Activated T-cell treated with anti-CD3 and anti-CD28 coated beads, Interleukin-2, amount 50 U/mL, for 4 hours (primary cell): ENCODE data around the gene TUBAL3. TPM values are rescaled to one million over a fixed set of nuclear protein-coding genes. Genes with fewer than 3 reads are reported as not detected.
"Not testable (repeated sequence)": the region's sequence is repeated elsewhere in the genome, so short reads cannot be mapped to it uniquely, and the experiment has no call there.

Experiments
- ATAC-seq, 2 donors: fragments of 200-7000 bp; cut with Tn5 transposase; one replicate each; pipeline ENCODE4 v1.10.0; 2021
- DNase-seq: peaks from one replicate; pipeline ENCODE4 v3.0.0-alpha.2; 2020
- H3K27me3 Mint-ChIP-seq: one replicate; pipeline ENCODE4 v1.8.0; 2021; ENCODE audit warnings: low read depth, mixed read lengths
- H3K36me3 Mint-ChIP-seq: one replicate; pipeline ENCODE4 v1.8.0; 2022; ENCODE audit warnings: mixed read lengths; ENCODE audit not compliant: insufficient read depth
- H3K4me1 Mint-ChIP-seq: one replicate; pipeline ENCODE4 v1.8.0; 2021; ENCODE audit warnings: low read depth, mixed read lengths
- H3K4me3 Mint-ChIP-seq: one replicate; pipeline ENCODE4 v1.8.0; 2021; ENCODE audit warnings: mild to moderate bottlenecking, moderate library complexity, mixed read lengths
- H3K9me3 Mint-ChIP-seq: one replicate; pipeline ENCODE4 v1.8.0; 2021; ENCODE audit warnings: mixed read lengths
- total RNA-seq, 3 donors: library from RNA; stranded (reverse); gene quantifications; one replicate each; pipeline ENCODE4 v1.2.1, GENCODE V29; 2021

TUBAL3 gene
- total RNA-seq, 3 donors from 2014 or later: not detected

GRCh38 chr10:5410787-5411186 is 6.2 kb upstream of the TUBAL3 start:
- H3K9me3 Mint-ChIP-seq, H3K4me1 Mint-ChIP-seq, H3K4me3 Mint-ChIP-seq, ATAC-seq, DNase-seq, H3K36me3 Mint-ChIP-seq: not testable (repeated sequence)
- H3K27me3 Mint-ChIP-seq: peaks cover 15% of the 10 kb centered on the region

GRCh38 chr10:5406918-5407317 is 2.3 kb upstream of the TUBAL3 start:
- ATAC-seq: no peak
- Mint-ChIP-seq H3K36me3 (no peaks in the 10 kb centered on the region), H3K4me1 (no peaks in the 10 kb centered on the region), H3K9me3 (no peaks in the 10 kb centered on the region), H3K27me3 (peaks cover 13% of the 10 kb centered on the region), H3K4me3 (no peak overlapping the region)
- DNase-seq: no peak

GRCh38 chr10:5402798-5403197 is 1.8 kb downstream of the TUBAL3 start:
- peaks cover 7% of the 10 kb centered on the region for H3K27me3 Mint-ChIP-seq
- no peak for ATAC-seq
- H3K4me1 Mint-ChIP-seq: no peaks in the 10 kb centered on the region
- H3K36me3 Mint-ChIP-seq: no peaks in the 10 kb centered on the region
- no peak for DNase-seq
- no peak overlapping the region for H3K4me3 Mint-ChIP-seq
- no peaks in the 10 kb centered on the region for H3K9me3 Mint-ChIP-seq

GRCh38 chr10:5400468-5401240 is 4.0 kb downstream of the TUBAL3 start:
- no peak for DNase-seq
- H3K4me1 Mint-ChIP-seq: no peaks in the 10 kb centered on the region
- H3K4me3 Mint-ChIP-seq: no peak overlapping the region
- ATAC-seq: no peak
- H3K27me3 Mint-ChIP-seq: peaks cover 13% of the 10 kb centered on the region
- no peaks in the 10 kb centered on the region for H3K36me3 Mint-ChIP-seq
- no peaks in the 10 kb centered on the region for H3K9me3 Mint-ChIP-seq

GRCh38 chr10:5399332-5399731 is 5.3 kb downstream of the TUBAL3 start:
- no peak overlapping the region for H3K4me3 Mint-ChIP-seq
- H3K9me3 Mint-ChIP-seq: no peaks in the 10 kb centered on the region
- ATAC-seq: no peak
- no peaks in the 10 kb centered on the region for H3K4me1 Mint-ChIP-seq
- peaks cover 13% of the 10 kb centered on the region for H3K27me3 Mint-ChIP-seq
- DNase-seq: no peak
- H3K36me3 Mint-ChIP-seq: no peaks in the 10 kb centered on the region

GRCh38 chr10:5396556-5397300 is 7.9 kb downstream of the TUBAL3 start:
- no peaks in the 10 kb centered on the region for H3K36me3 Mint-ChIP-seq
- no peak overlapping the region for H3K4me3 Mint-ChIP-seq
- peaks cover 16% of the 10 kb centered on the region for H3K27me3 Mint-ChIP-seq
- DNase-seq: no peak
- no peak for ATAC-seq
- peaks cover 7% of the 10 kb centered on the region for H3K9me3 Mint-ChIP-seq
- H3K4me1 Mint-ChIP-seq: no peaks in the 10 kb centered on the region

- no peak overlapping the region for H3K4me3 Mint-ChIP-seq
- DNase-seq: no peak
- H3K27me3 Mint-ChIP-seq: peaks cover 13% of the 10 kb centered on the region
- H3K36me3 Mint-ChIP-seq: peaks cover 3% of the 10 kb centered on the region
- H3K9me3 Mint-ChIP-seq: peaks cover 21% of the 10 kb centered on the region
- no peaks in the 10 kb centered on the region for H3K4me1 Mint-ChIP-seq
- no peak for ATAC-seq
Observed at GRCh38 chr10:5395168-5395567, 9.5 kb downstream of the TUBAL3 start.

GRCh38 chr10:5393529-5393928 is 11.1 kb downstream of the TUBAL3 start:
- H3K4me1 Mint-ChIP-seq: no peaks in the 10 kb centered on the region

GRCh38 chr10:5391790-5392189 is 12.8 kb downstream of the TUBAL3 start:
- no peak for DNase-seq
- no peak for ATAC-seq
- Mint-ChIP-seq H3K4me3 (no peak overlapping the region), H3K36me3 (peaks cover 5% of the 10 kb centered on the region), H3K4me1 (no peaks in the 10 kb centered on the region), H3K9me3 (peaks cover 38% of the 10 kb centered on the region), H3K27me3 (peaks cover 12% of the 10 kb centered on the region)

More at GRCh38 chr10:5393529-5393928, 11.1 kb downstream of the TUBAL3 start:
- Mint-ChIP-seq H3K4me3 (no peak overlapping the region), H3K36me3 (peaks cover 3% of the 10 kb centered on the region), H3K9me3 (peaks cover 33% of the 10 kb centered on the region), H3K27me3 (peaks cover 13% of the 10 kb centered on the region)
- DNase-seq: no peak
- ATAC-seq: no peak

GRCh38 chr10:5390607-5391205 is 13.9 kb downstream of the TUBAL3 start:
- no peak for ATAC-seq
- H3K27me3 Mint-ChIP-seq: peaks cover 12% of the 10 kb centered on the region

GRCh38 chr10:5387169-5387568 is 17.5 kb downstream of the TUBAL3 start:
- DNase-seq: no peak
- ATAC-seq: no peak
- Mint-ChIP-seq H3K9me3 (peaks cover 36% of the 10 kb centered on the region), H3K4me1 (no peaks in the 10 kb centered on the region), H3K36me3 (peaks cover 5% of the 10 kb centered on the region), H3K27me3 (peaks cover 10% of the 10 kb centered on the region), H3K4me3 (no peak overlapping the region)

More at GRCh38 chr10:5390607-5391205, 13.9 kb downstream of the TUBAL3 start:
- DNase-seq: no peak
- H3K4me3 Mint-ChIP-seq: no peak overlapping the region
- H3K9me3 Mint-ChIP-seq: peaks cover 38% of the 10 kb centered on the region
- peaks cover 5% of the 10 kb centered on the region for H3K36me3 Mint-ChIP-seq
- no peaks in the 10 kb centered on the region for H3K4me1 Mint-ChIP-seq

GRCh38 chr10:5385224-5385623 is 19.4 kb downstream of the TUBAL3 start:
- H3K9me3 Mint-ChIP-seq: peaks cover 17% of the 10 kb centered on the region
- DNase-seq: no peak
- peaks cover 2% of the 10 kb centered on the region for H3K36me3 Mint-ChIP-seq
- no peak for ATAC-seq
- no peak overlapping the region for H3K4me3 Mint-ChIP-seq
- H3K27me3 Mint-ChIP-seq: peaks cover 10% of the 10 kb centered on the region
- H3K4me1 Mint-ChIP-seq: no peaks in the 10 kb centered on the region

- ATAC-seq (no peak), DNase-seq (no peak)
- peaks cover 4% of the 10 kb centered on the region for H3K9me3 Mint-ChIP-seq
- H3K4me3 Mint-ChIP-seq: no peak overlapping the region
- H3K27me3 Mint-ChIP-seq: peaks cover 5% of the 10 kb centered on the region
- no peaks in the 10 kb centered on the region for H3K36me3 Mint-ChIP-seq
- H3K4me1 Mint-ChIP-seq: no peaks in the 10 kb centered on the region
Observed at GRCh38 chr10:5381187-5381586, 23.4 kb downstream of the TUBAL3 start.

GRCh38 chr10:5380395-5380794 is 24.2 kb downstream of the TUBAL3 start:
- DNase-seq, H3K36me3 Mint-ChIP-seq, H3K4me3 Mint-ChIP-seq, H3K27me3 Mint-ChIP-seq, H3K9me3 Mint-ChIP-seq, H3K4me1 Mint-ChIP-seq, ATAC-seq: not testable (repeated sequence)
